Neural cell (in vitro differentiated cells): Measurements from ENCODE around the gene HERC3. TPM values are rescaled to one million over a fixed set of nuclear protein-coding genes. Genes with fewer than 3 reads are reported as not detected.

Experiments
- H2AFZ ChIP-seq: fragments of 200-600, 300-800 bp; sonication (generic), shearing (Covaris generic); 2 replicates; pipeline ENCODE4 v1.6.0; 2014; ENCODE audit warnings: low read depth, mild to moderate bottlenecking, antibody characterized with exemption, low read length, moderate library complexity
- H3F3A ChIP-seq: fragments of 200-600 bp; shearing (Covaris generic); 2 replicates; pipeline ENCODE4 v1.6.1; 2016; ENCODE audit warnings: mild to moderate bottlenecking, moderate library complexity, mixed read lengths, antibody characterized with exemption, low read length; ENCODE audit not compliant: insufficient read depth, poor library complexity, severe bottlenecking
- H3K27ac ChIP-seq: fragments of 200-600, 300-800 bp; sonication (generic), shearing (Covaris generic); 2 replicates; pipeline ENCODE4 v1.5.1; 2014; ENCODE audit warnings: mild to moderate bottlenecking, low read length, moderate library complexity
- H3K27me3 ChIP-seq: fragments of 300-800, 200-600 bp; sonication (generic), shearing (Covaris generic); 2 replicates; pipeline ENCODE4 v1.6.0; 2014; ENCODE audit warnings: mild to moderate bottlenecking, low read depth, low read length, moderate library complexity; ENCODE audit not compliant: insufficient read depth
- H3K36me3 ChIP-seq: fragments of 300-800, 200-600 bp; sonication (generic), shearing (Covaris generic); 2 replicates; pipeline ENCODE4 v1.5.1; 2014; ENCODE audit warnings: mild to moderate bottlenecking, antibody characterized with exemption, low read length, moderate library complexity; ENCODE audit not compliant: insufficient read depth
- H3K4me2 ChIP-seq: fragments of 300-800, 200-600 bp; sonication (generic), shearing (Covaris generic); 2 replicates; pipeline ENCODE4 v1.6.0; 2014; ENCODE audit warnings: mild to moderate bottlenecking, low read length
- H3K4me3 ChIP-seq: fragments of 300-800, 200-600 bp; sonication (generic), shearing (Covaris generic); 2 replicates; pipeline ENCODE4 v1.5.1; 2014; ENCODE audit warnings: mild to moderate bottlenecking, low read length, moderate library complexity
- H3K79me2 ChIP-seq: fragments of 200-600 bp; shearing (Covaris generic); replicated peaks from 2 replicates; pipeline ENCODE4 v1.6.0; 2014; ENCODE audit warnings: mild to moderate bottlenecking, low read length, moderate library complexity; ENCODE audit not compliant: insufficient read depth
- H3K9ac ChIP-seq: fragments of 300-800, 200-600 bp; sonication (generic), shearing (Covaris generic); 2 replicates; pipeline ENCODE4 v1.6.1; 2016; ENCODE audit warnings: mild to moderate bottlenecking, low read length, mixed read lengths
- H3K9me2 ChIP-seq: fragments of 200-600 bp; shearing (Covaris generic); 2 replicates; pipeline ENCODE4 v1.6.1; 2016; ENCODE audit warnings: mild to moderate bottlenecking, low read length, mixed read lengths; ENCODE audit not compliant: insufficient read depth
- H3K9me3 ChIP-seq: fragments of 200-600, 300-800 bp; sonication (generic), shearing (Covaris generic); 2 replicates; pipeline ENCODE4 v1.6.1; 2016; ENCODE audit warnings: mild to moderate bottlenecking, mixed run types, low read length, moderate library complexity, mixed read lengths
- H4K20me1 ChIP-seq: fragments of 200-600 bp; shearing (Covaris generic); 2 replicates; pipeline ENCODE4 v1.6.1; 2016; ENCODE audit warnings: mild to moderate bottlenecking, mixed run types; ENCODE audit not compliant: insufficient read depth
- CTCF ChIP-seq: fragments of 450-650 bp; IDR thresholded peaks from 2 replicates; pipeline ENCODE4 v1.5.1; 2014; ENCODE audit warnings: antibody characterized with exemption, mild to moderate bottlenecking, moderate library complexity; ENCODE audit not compliant: poor library complexity, severe bottlenecking
- EP300 ChIP-seq: fragments of 450-650 bp; conservative IDR thresholded peaks from 2 replicates; pipeline ENCODE4 v1.6.1; 2014; ENCODE audit warnings: antibody characterized with exemption, mild to moderate bottlenecking, moderate library complexity; ENCODE audit not compliant: poor library complexity, severe bottlenecking
- EZH2 ChIP-seq: fragments of 200-600, 300-800 bp; shearing (Covaris generic), sonication (generic); IDR thresholded peaks from 2 replicates; pipeline ENCODE4 v1.6.1; 2014; ENCODE audit warnings: antibody characterized with exemption, low read length, borderline replicate concordance, mild to moderate bottlenecking; ENCODE audit not compliant: insufficient read depth, poor library complexity, severe bottlenecking
- MXI1 ChIP-seq: fragments of 450-650 bp; conservative IDR thresholded peaks from 2 replicates; pipeline ENCODE4 v1.6.1; 2014; ENCODE audit warnings: antibody characterized with exemption, mild to moderate bottlenecking; ENCODE audit not compliant: poor library complexity, severe bottlenecking
- POLR2AphosphoS5 ChIP-seq: IDR thresholded peaks from 2 replicates; pipeline ENCODE4 v1.6.1; 2012
- RAD21 ChIP-seq: fragments of 450-650 bp; conservative IDR thresholded peaks from 2 replicates; pipeline ENCODE4 v1.6.1; 2014; ENCODE audit warnings: antibody characterized with exemption, mild to moderate bottlenecking, moderate library complexity
- REST ChIP-seq: IDR thresholded peaks from 2 replicates; pipeline ENCODE4 v1.6.1; 2012; ENCODE audit warnings: borderline replicate concordance
- SMC3 ChIP-seq: fragments of 450-650 bp; conservative IDR thresholded peaks from 2 replicates; pipeline ENCODE4 v1.6.1; 2014; ENCODE audit warnings: antibody characterized with exemption, mild to moderate bottlenecking, moderate library complexity; ENCODE audit not compliant: poor library complexity
- TAF1 ChIP-seq: IDR thresholded peaks from 2 replicates; pipeline ENCODE4 v1.6.1; 2012; ENCODE audit warnings: low read depth
- polyA plus RNA-seq: library from polyadenylated mRNA; depleted of rRNA; stranded (reverse); fragments of >200 nt; gene quantifications from 2 replicates; pipeline ENCODE4 v1.2.3, GENCODE V29; 2014

Gene HERC3
- polyA plus RNA-seq, 1 donor from 2014 or later: 49.2 TPM

- Histone ChIP-seq H3K27ac (no peak overlapping the region), H3K36me3 (no peaks in the 10 kb centered on the region), H3K4me2 (no peak overlapping the region), H4K20me1 (no peaks in the 10 kb centered on the region), H3K4me3 (peak overlapping the region; percentile 22), H3K27me3 (no peaks in the 10 kb centered on the region), H2AFZ (no peak overlapping the region), H3K9me3 (no peaks in the 10 kb centered on the region), H3K9me2 (no peaks in the 10 kb centered on the region), H3K79me2 (peaks cover 36% of the 10 kb centered on the region), H3F3A (no peaks in the 10 kb centered on the region), H3K9ac (no peak overlapping the region)
- TF ChIP-seq EZH2 (no peak), EP300 (no peak), TAF1 (no peak), CTCF (no peak), RAD21 (no peak), MXI1 (no peak), SMC3 (no peak)
These were observed 7.0 kb downstream of the HERC3 start for GRCh38 chr4:88599298-88599697.

GRCh38 chr4:88599714-88600113 is 7.4 kb downstream of the HERC3 start:
- no peak overlapping the region for H3K9ac ChIP-seq
- H2AFZ ChIP-seq: no peak overlapping the region
- H3K4me3 ChIP-seq: peak overlapping the region; percentile 22
- TF ChIP-seq RAD21 (no peak), POLR2AphosphoS5 (no peak), CTCF (no peak), TAF1 (no peak), MXI1 (no peak), EP300 (no peak), EZH2 (no peak), SMC3 (no peak), REST (no peak)
- no peaks in the 10 kb centered on the region for H4K20me1 ChIP-seq
- no peaks in the 10 kb centered on the region for H3F3A ChIP-seq
- no peak overlapping the region for H3K4me2 ChIP-seq
- no peaks in the 10 kb centered on the region for H3K9me2 ChIP-seq
- peaks cover 36% of the 10 kb centered on the region for H3K79me2 ChIP-seq
- H3K27me3 ChIP-seq: no peaks in the 10 kb centered on the region
- no peak overlapping the region for H3K27ac ChIP-seq
- H3K36me3 ChIP-seq: no peaks in the 10 kb centered on the region
- H3K9me3 ChIP-seq: no peaks in the 10 kb centered on the region
